HG03103 (cell line): Measurements from ENCODE around the gene PTPN20.

Experiments used
- ATAC-seq: cut with Tn5 transposase; IDR thresholded peaks from one replicate; pipeline ENCODE4 v1.9.1; 2021; ENCODE audit warnings: low read depth; ENCODE audit not compliant: unreplicated experiment

The PTPN20 gene

GRCh38 chr10:47019155-47020145, 108.2 kb downstream of the PTPN20 start:
- no peak for ATAC-seq

- ATAC-seq = no peak
These were observed 109.2 kb downstream of the PTPN20 start for GRCh38 chr10:47020471-47020870.

GRCh38 chr10:47021850-47022249, 110.6 kb downstream of the PTPN20 start:
- ATAC-seq = no peak

- ATAC-seq = no peak
These were observed 111.3 kb downstream of the PTPN20 start for GRCh38 chr10:47022311-47023131.

GRCh38 chr10:47023237-47024045, 112.2 kb downstream of the PTPN20 start:
- ATAC-seq = no peak

- no peak for ATAC-seq
These were observed 112.8 kb downstream of the PTPN20 start for GRCh38 chr10:47024046-47024322.

GRCh38 chr10:47024399-47025252, 113.4 kb downstream of the PTPN20 start:
- ATAC-seq = peak; percentile 70

- no peak for ATAC-seq
These were observed 114.0 kb downstream of the PTPN20 start for GRCh38 chr10:47025253-47025539.

GRCh38 chr10:47025540-47026300, 114.5 kb downstream of the PTPN20 start:
- ATAC-seq = no peak

- no peak for ATAC-seq
These were observed 115.3 kb downstream of the PTPN20 start for GRCh38 chr10:47026301-47027107.

GRCh38 chr10:47027108-47027783, 116.0 kb downstream of the PTPN20 start:
- no peak for ATAC-seq

- ATAC-seq = no peak
These were observed 116.6 kb downstream of the PTPN20 start for GRCh38 chr10:47027784-47028260.

- ATAC-seq = no peak
These were observed 117.2 kb downstream of the PTPN20 start for GRCh38 chr10:47028466-47028865.

- ATAC-seq = no peak
These were observed 118.2 kb downstream of the PTPN20 start for GRCh38 chr10:47029181-47030009.

GRCh38 chr10:47030191-47030703, 119.0 kb downstream of the PTPN20 start:
- ATAC-seq = no peak

GRCh38 chr10:47031211-47031900, 120.1 kb downstream of the PTPN20 start:
- ATAC-seq = no peak
